ENCODE results near the gene MRNIP.

The MRNIP gene

GRCh38 chr5:179800071-179800695, 58.4 kb downstream of the MRNIP start:
- TF ChIP-seq, protein P1, sequence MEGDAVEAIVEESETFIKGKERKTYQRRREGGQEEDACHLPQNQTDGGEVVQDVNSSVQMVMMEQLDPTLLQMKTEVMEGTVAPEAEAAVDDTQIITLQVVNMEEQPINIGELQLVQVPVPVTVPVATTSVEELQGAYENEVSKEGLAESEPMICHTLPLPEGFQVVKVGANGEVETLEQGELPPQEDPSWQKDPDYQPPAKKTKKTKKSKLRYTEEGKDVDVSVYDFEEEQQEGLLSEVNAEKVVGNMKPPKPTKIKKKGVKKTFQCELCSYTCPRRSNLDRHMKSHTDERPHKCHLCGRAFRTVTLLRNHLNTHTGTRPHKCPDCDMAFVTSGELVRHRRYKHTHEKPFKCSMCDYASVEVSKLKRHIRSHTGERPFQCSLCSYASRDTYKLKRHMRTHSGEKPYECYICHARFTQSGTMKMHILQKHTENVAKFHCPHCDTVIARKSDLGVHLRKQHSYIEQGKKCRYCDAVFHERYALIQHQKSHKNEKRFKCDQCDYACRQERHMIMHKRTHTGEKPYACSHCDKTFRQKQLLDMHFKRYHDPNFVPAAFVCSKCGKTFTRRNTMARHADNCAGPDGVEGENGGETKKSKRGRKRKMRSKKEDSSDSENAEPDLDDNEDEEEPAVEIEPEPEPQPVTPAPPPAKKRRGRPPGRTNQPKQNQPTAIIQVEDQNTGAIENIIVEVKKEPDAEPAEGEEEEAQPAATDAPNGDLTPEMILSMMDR (IDR thresholded peaks at IDR 0.05; ENCODE audit: low read depth, low read length, missing control alignments) = no peak
- DNase-seq (ENCODE audit: low read depth) = no peak
- no peak overlapping the region for H3K4me3 ChIP-seq (ENCODE audit: low read depth, low read length)
- in situ Hi-C loops (cut with HindIII; ENCODE audit: low sequenced_read_pairs) = no loop called here

DNA sequence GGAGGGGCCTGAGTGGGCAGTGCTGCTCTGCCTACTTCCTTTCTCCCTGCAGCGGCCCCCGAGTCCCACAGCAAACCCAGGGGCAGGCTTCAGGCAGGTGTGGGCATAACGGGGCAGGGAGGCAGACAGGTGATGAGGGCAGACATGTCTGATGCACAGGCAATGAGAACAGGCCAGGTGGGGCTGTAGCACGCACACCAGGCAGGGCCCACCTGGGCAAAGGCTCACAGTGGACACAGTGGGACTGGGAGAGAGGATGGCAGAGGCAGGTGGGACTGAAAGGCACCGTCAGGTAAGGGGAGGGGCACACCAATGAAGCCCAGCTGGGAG, 59.0 kb downstream of the MRNIP start:
- H3K4me3 ChIP-seq (ENCODE audit: low read depth, low read length) = no peak overlapping the region
- TF ChIP-seq, protein P1 (IDR thresholded peaks at IDR 0.05; ENCODE audit: low read depth, low read length, missing control alignments) = no peak
- in situ Hi-C loops (cut with HindIII; ENCODE audit: low sequenced_read_pairs) = no loop called here
- no peak for DNase-seq (ENCODE audit: low read depth)

- in situ Hi-C loops (cut with HindIII; ENCODE audit: low sequenced_read_pairs) = no loop called here
- H3K4me3 ChIP-seq (ENCODE audit: low read depth, low read length) = no peak overlapping the region
- TF ChIP-seq, protein P1 (IDR thresholded peaks at IDR 0.05; ENCODE audit: low read depth, low read length, missing control alignments) = no peak
- no peak for DNase-seq (ENCODE audit: low read depth)
Measured at GRCh38 chr5:179798771-179799643, 59.6 kb downstream of the MRNIP start.

GRCh38 chr5:179798144-179798770, 60.4 kb downstream of the MRNIP start:
- H3K4me3 ChIP-seq (ENCODE audit: low read depth, low read length) = no peak overlapping the region
- TF ChIP-seq, protein P1 (IDR thresholded peaks at IDR 0.05; ENCODE audit: low read depth, low read length, missing control alignments) = no peak
- in situ Hi-C loops (cut with HindIII; ENCODE audit: low sequenced_read_pairs) = no loop called here
- DNase-seq (ENCODE audit: low read depth) = no peak

- DNase-seq (ENCODE audit: low read depth) = no peak
- H3K4me3 ChIP-seq (ENCODE audit: low read depth, low read length) = no peak overlapping the region
- in situ Hi-C loops (cut with HindIII; ENCODE audit: low sequenced_read_pairs) = no loop called here
- TF ChIP-seq, protein P1 (IDR thresholded peaks at IDR 0.05; ENCODE audit: low read depth, low read length, missing control alignments) = no peak
Measured at GRCh38 chr5:179797741-179798140, 60.9 kb downstream of the MRNIP start.

- TF ChIP-seq, protein P1 (IDR thresholded peaks at IDR 0.05; ENCODE audit: low read depth, low read length, missing control alignments) = no peak
- DNase-seq (ENCODE audit: low read depth) = no peak
- in situ Hi-C loops (cut with HindIII; ENCODE audit: low sequenced_read_pairs) = no loop called here
- no peak overlapping the region for H3K4me3 ChIP-seq (ENCODE audit: low read depth, low read length)
Measured at GRCh38 chr5:179796877-179797608, 61.6 kb downstream of the MRNIP start.

All from astrocyte of the cerebellum (primary cell).